Hematopoietic multipotent progenitor cell treated with erythropoietin and hydrocortisone succinate and interleukin-3 and kit ligand, for 4 days (in vitro differentiated cells): ENCODE data around the gene EPB41L1.

ENCODE experiments used
- DNase-seq: peaks from one replicate; pipeline ENCODE4 v3.0.0-alpha.2; 2015

Gene EPB41L1

GRCh38 chr20:36197271-36197670, 42.7 kb downstream of the EPB41L1 start:
- no peak for DNase-seq

GRCh38 chr20:36199345-36200257, 45.1 kb downstream of the EPB41L1 start:
- peak; percentile 82 for DNase-seq

- no peak for DNase-seq
These were observed 45.9 kb downstream of the EPB41L1 start for GRCh38 chr20:36200451-36200850.

GRCh38 chr20:36201198-36201597, 46.7 kb downstream of the EPB41L1 start:
- DNase-seq = no peak

GRCh38 chr20:36202891-36203338, 48.4 kb downstream of the EPB41L1 start:
- peak; percentile 73 for DNase-seq

GRCh38 chr20:36203861-36204260, 49.3 kb downstream of the EPB41L1 start:
- no peak for DNase-seq

GRCh38 chr20:36205026-36205425, 50.5 kb downstream of the EPB41L1 start:
- no peak for DNase-seq

GRCh38 chr20:36206068-36206467, 51.5 kb downstream of the EPB41L1 start:
- DNase-seq = no peak

GRCh38 chr20:36206641-36207040, 52.1 kb downstream of the EPB41L1 start:
- DNase-seq = no peak

GRCh38 chr20:36207602-36208001, 53.1 kb downstream of the EPB41L1 start:
- DNase-seq = no peak

GRCh38 chr20:36208257-36208656, 53.7 kb downstream of the EPB41L1 start:
- DNase-seq = no peak

GRCh38 chr20:36210436-36211021, 56.0 kb downstream of the EPB41L1 start:
- DNase-seq = peak; percentile 12

GRCh38 chr20:36213362-36213761, 58.8 kb downstream of the EPB41L1 start:
- no peak for DNase-seq

GRCh38 chr20:36214684-36215256, 60.2 kb downstream of the EPB41L1 start:
- DNase-seq = peak; percentile 67

GRCh38 chr20:36215778-36216177, 61.2 kb downstream of the EPB41L1 start:
- DNase-seq = no peak

- DNase-seq = no peak
These were observed 61.9 kb downstream of the EPB41L1 start for GRCh38 chr20:36216314-36217025.

- DNase-seq = no peak
These were observed 62.7 kb downstream of the EPB41L1 start for GRCh38 chr20:36217226-36217625.

GRCh38 chr20:36218380-36219064, 64.0 kb downstream of the EPB41L1 start:
- DNase-seq = no peak

- no peak for DNase-seq
These were observed 65.2 kb downstream of the EPB41L1 start for GRCh38 chr20:36219671-36220220.

GRCh38 chr20:36225666-36226065, 71.1 kb downstream of the EPB41L1 start:
- no peak for DNase-seq

- peak; percentile 52 for DNase-seq
These were observed 74.2 kb downstream of the EPB41L1 start for GRCh38 chr20:36228770-36229169.

GRCh38 chr20:36230019-36230418, 75.5 kb downstream of the EPB41L1 start:
- DNase-seq = no peak
